Measurements from ENCODE around the gene PARP9. TPM values are rescaled to one million over a fixed set of nuclear protein-coding genes. Genes with fewer than 3 reads are reported as not detected.
A peak's percentile ranks its signal among the peaks of the same experiment; 100 is the strongest.

PARP9 gene
- total and polyA plus RNA-seq, 10 of the 15 experiments (the other 5 are each of a cell fraction or from before 2014, with no cell fraction given): 34.0 to 122 (median 46.1) TPM

- no peak for TF ChIP-seq HSF1 (IDR thresholded peaks at IDR 0.05; ENCODE audit: low read depth, low read length)
- TF ChIP-seq POLR2A (IDR thresholded peaks at IDR 0.05; ENCODE audit: low read depth, low read length): no peak
- TF ChIP-seq ZNF217 (IDR thresholded peaks at IDR 0.05): peak; percentile 64; the same call in 1 of the 2 replicates
- TF ChIP-seq NR2C1 (IDR thresholded peaks at IDR 0.05): peak; percentile 29; the same call in 1 of the 2 replicates
- TF ChIP-seq CEBPB (IDR thresholded peaks at IDR 0.05; ENCODE audit: borderline replicate concordance in 1 of 2, low read depth in 2 of 2, low read length in 2 of 2): no peak
- TF ChIP-seq, protein P1, sequence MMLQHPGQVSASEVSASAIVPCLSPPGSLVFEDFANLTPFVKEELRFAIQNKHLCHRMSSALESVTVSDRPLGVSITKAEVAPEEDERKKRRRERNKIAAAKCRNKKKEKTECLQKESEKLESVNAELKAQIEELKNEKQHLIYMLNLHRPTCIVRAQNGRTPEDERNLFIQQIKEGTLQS (IDR thresholded peaks at IDR 0.05; ENCODE audit: borderline replicate concordance, extremely low read depth, low read depth, low read length): no peak
- TF ChIP-seq ZBTB33 (IDR thresholded peaks at IDR 0.05): no peak
- TF ChIP-seq USF1 (IDR thresholded peaks at IDR 0.05; ENCODE audit: borderline replicate concordance, extremely low read length, insufficient read depth, low read depth, low read length): no peak
- no peak for TF ChIP-seq ASH2L (IDR thresholded peaks at IDR 0.05; ENCODE audit: borderline replicate concordance, low read depth)
- peak; percentile 68 for TF ChIP-seq ATF7 (IDR thresholded peaks at IDR 0.05; ENCODE audit: low read depth)
- no peak for TF ChIP-seq RFX5 (IDR thresholded peaks at IDR 0.05; ENCODE audit: low read depth, low read length)
- TF ChIP-seq SMAD1 (IDR thresholded peaks at IDR 0.05; ENCODE audit: low read depth, partially characterized antibody): no peak
- no peak for TF ChIP-seq LARP7 (IDR thresholded peaks at IDR 0.05)
- no peak for TF ChIP-seq ZNF274 (IDR thresholded peaks at IDR 0.05; ENCODE audit: insufficient read depth, insufficient read length)
- TF ChIP-seq, protein P2, sequence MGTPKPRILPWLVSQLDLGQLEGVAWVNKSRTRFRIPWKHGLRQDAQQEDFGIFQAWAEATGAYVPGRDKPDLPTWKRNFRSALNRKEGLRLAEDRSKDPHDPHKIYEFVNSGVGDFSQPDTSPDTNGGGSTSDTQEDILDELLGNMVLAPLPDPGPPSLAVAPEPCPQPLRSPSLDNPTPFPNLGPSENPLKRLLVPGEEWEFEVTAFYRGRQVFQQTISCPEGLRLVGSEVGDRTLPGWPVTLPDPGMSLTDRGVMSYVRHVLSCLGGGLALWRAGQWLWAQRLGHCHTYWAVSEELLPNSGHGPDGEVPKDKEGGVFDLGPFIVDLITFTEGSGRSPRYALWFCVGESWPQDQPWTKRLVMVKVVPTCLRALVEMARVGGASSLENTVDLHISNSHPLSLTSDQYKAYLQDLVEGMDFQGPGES (IDR thresholded peaks at IDR 0.05): no peak
- TF ChIP-seq SP1 (IDR thresholded peaks at IDR 0.05; ENCODE audit: low read depth, low read length): no peak
- 0 out of 2 replicates have a peak, but pooled peaks have one; percentile 38 for TF ChIP-seq IRF4 (IDR thresholded peaks at IDR 0.05; ENCODE audit: low read depth, low read length)
- TF ChIP-seq MYB (IDR thresholded peaks at IDR 0.05; ENCODE audit: borderline replicate concordance, low read depth, low read length): no peak
- no peak for TF ChIP-seq TCF7 (IDR thresholded peaks at IDR 0.05; ENCODE audit: borderline replicate concordance)
- no peak for TF ChIP-seq PRDM15 (CRISPR knock-in tag; IDR thresholded peaks at IDR 0.05)
- TF ChIP-seq POLR2AphosphoS2 (IDR thresholded peaks at IDR 0.05; ENCODE audit: low read depth, low read length): no peak
- no peak for TF ChIP-seq RELA (IDR thresholded peaks at IDR 0.05; ENCODE audit: borderline replicate concordance, partially characterized antibody)
- TF ChIP-seq GATAD2B (conservative IDR thresholded peaks at IDR 0.05; ENCODE audit: low read depth): no peak; the same call in 1 of the 2 replicates
Observed at GRCh38 chr3:122572940-122573412, 8.9 kb upstream of the PARP9 start (continued).

All from GM12878 (cell line).